ENCODE results near the gene ZNF593OS.

- TF ChIP-seq POLR2A (IDR thresholded peaks at IDR 0.05; ENCODE audit: control extremely low read depth in 1 of 2, low read depth in 2 of 2, low read length in 2 of 2): no peak
- TF ChIP-seq, protein P1, sequence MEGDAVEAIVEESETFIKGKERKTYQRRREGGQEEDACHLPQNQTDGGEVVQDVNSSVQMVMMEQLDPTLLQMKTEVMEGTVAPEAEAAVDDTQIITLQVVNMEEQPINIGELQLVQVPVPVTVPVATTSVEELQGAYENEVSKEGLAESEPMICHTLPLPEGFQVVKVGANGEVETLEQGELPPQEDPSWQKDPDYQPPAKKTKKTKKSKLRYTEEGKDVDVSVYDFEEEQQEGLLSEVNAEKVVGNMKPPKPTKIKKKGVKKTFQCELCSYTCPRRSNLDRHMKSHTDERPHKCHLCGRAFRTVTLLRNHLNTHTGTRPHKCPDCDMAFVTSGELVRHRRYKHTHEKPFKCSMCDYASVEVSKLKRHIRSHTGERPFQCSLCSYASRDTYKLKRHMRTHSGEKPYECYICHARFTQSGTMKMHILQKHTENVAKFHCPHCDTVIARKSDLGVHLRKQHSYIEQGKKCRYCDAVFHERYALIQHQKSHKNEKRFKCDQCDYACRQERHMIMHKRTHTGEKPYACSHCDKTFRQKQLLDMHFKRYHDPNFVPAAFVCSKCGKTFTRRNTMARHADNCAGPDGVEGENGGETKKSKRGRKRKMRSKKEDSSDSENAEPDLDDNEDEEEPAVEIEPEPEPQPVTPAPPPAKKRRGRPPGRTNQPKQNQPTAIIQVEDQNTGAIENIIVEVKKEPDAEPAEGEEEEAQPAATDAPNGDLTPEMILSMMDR (IDR thresholded peaks at IDR 0.05; ENCODE audit: control extremely low read depth in 1 of 3, insufficient read depth in 1 of 3, low read depth in 1 of 3, low read length in 3 of 3): no peak
Observed at GRCh38 chr1:26213335-26213905, 41.8 kb upstream of the ZNF593OS start.

Data from H1 (cell line).